Measurements from ENCODE around the gene ITGB1BP1. TPM values are rescaled to one million over a fixed set of nuclear protein-coding genes. Genes with fewer than 3 reads are reported as not detected.

Gene ITGB1BP1
- total RNA-seq, 4 donors from 2014 or later, result 65.9 to 97.3 (median 89.0) TPM

GRCh38 chr2:9374071-9374730, 49.1 kb downstream of the ITGB1BP1 start:
- peak overlapping the region in 1 of 4 donors; percentile 5 for H3K27ac ChIP-seq
- no peaks in the 10 kb centered on the region for H3K27me3 ChIP-seq
- no peak overlapping the region for H3K4me3 ChIP-seq
- WGBS, 2 donors, result 88% methylated on average over 18 of the region's 18 CpGs
- H3K9me3 ChIP-seq, result no peaks in the 10 kb centered on the region
- peaks cover 0 to 20% (median 6%) of the 10 kb centered on the region in 4 donors for H3K4me1 ChIP-seq
- no peak for DNase-seq (ENCODE audit: low spot score in 2 of 2)
- TF ChIP-seq CTCF (IDR thresholded peaks at IDR 0.05) (no peak), POLR2A (IDR thresholded peaks at IDR 0.05) (no peak), EP300 (IDR thresholded peaks at IDR 0.05) (no peak)
- peaks cover 0 to 78% (median 0%) of the 10 kb centered on the region in 3 donors for H3K36me3 ChIP-seq

GRCh38 chr2:9373476-9373875, 49.9 kb downstream of the ITGB1BP1 start:
- Histone ChIP-seq H3K4me1 (peaks cover 0 to 13% (median 2%) of the 10 kb centered on the region in 4 donors), H3K27me3 (no peaks in the 10 kb centered on the region), H3K27ac (no peak overlapping the region), H3K4me3 (no peak overlapping the region), H3K36me3 (peaks cover 0 to 78% (median 0%) of the 10 kb centered on the region in 3 donors), H3K9me3 (no peaks in the 10 kb centered on the region)
- DNase-seq (ENCODE audit: low spot score in 2 of 2), result no peak
- 83 to 86% methylated on average over 6 of the region's 6 CpGs for WGBS, 2 donors
- TF ChIP-seq EP300 (IDR thresholded peaks at IDR 0.05) (no peak), POLR2A (IDR thresholded peaks at IDR 0.05) (no peak), CTCF (IDR thresholded peaks at IDR 0.05) (no peak)

GRCh38 chr2:9373047-9373446, 50.3 kb downstream of the ITGB1BP1 start:
- no peak overlapping the region for H3K4me3 ChIP-seq
- no peak for TF ChIP-seq POLR2A (IDR thresholded peaks at IDR 0.05)
- TF ChIP-seq CTCF (IDR thresholded peaks at IDR 0.05), result no peak
- no peak for TF ChIP-seq EP300 (IDR thresholded peaks at IDR 0.05)

GRCh38 chr2:9370746-9371145, 52.6 kb downstream of the ITGB1BP1 start:
- Histone ChIP-seq H3K4me3 (no peak overlapping the region), H3K27ac (no peak overlapping the region), H3K36me3 (peaks cover 0 to 87% (median 0%) of the 10 kb centered on the region in 3 donors), H3K4me1 (no peaks in the 10 kb centered on the region), H3K27me3 (no peaks in the 10 kb centered on the region), H3K9me3 (no peaks in the 10 kb centered on the region)
- WGBS, 2 donors, result 89 to 90% methylated on average over 11 of the region's 11 CpGs
- TF ChIP-seq POLR2A (IDR thresholded peaks at IDR 0.05), result no peak
- no peak for TF ChIP-seq CTCF (IDR thresholded peaks at IDR 0.05)
- TF ChIP-seq EP300 (IDR thresholded peaks at IDR 0.05), result no peak
- no peak for DNase-seq (ENCODE audit: low spot score in 2 of 2)

More at GRCh38 chr2:9373047-9373446, 50.3 kb downstream of the ITGB1BP1 start:
- no peak overlapping the region for H3K27ac ChIP-seq
- no peaks in the 10 kb centered on the region for H3K27me3 ChIP-seq
- 87 to 92% methylated on average over 11 to 14 of the region's 17 CpGs for WGBS, 2 donors
- H3K9me3 ChIP-seq, result no peaks in the 10 kb centered on the region
- peaks cover 0 to 80% (median 0%) of the 10 kb centered on the region in 3 donors for H3K36me3 ChIP-seq
- peaks cover 0 to 8% (median under 1%) of the 10 kb centered on the region in 4 donors for H3K4me1 ChIP-seq
- no peak for DNase-seq (ENCODE audit: low spot score in 2 of 2)

- TF ChIP-seq POLR2A (IDR thresholded peaks at IDR 0.05) (no peak), EP300 (IDR thresholded peaks at IDR 0.05) (no peak), CTCF (IDR thresholded peaks at IDR 0.05) (no peak)
- no peak for DNase-seq (ENCODE audit: low spot score in 2 of 2)
- H3K9me3 ChIP-seq, result no peaks in the 10 kb centered on the region
- no peak overlapping the region for H3K27ac ChIP-seq
- H3K36me3 ChIP-seq, result peaks cover 0 to 90% (median 0%) of the 10 kb centered on the region in 3 donors
- 83 to 94% methylated on average over 6 of the region's 6 CpGs for WGBS, 2 donors
- H3K27me3 ChIP-seq, result no peaks in the 10 kb centered on the region
- H3K4me3 ChIP-seq, result no peak overlapping the region
- no peaks in the 10 kb centered on the region for H3K4me1 ChIP-seq
Observed at GRCh38 chr2:9366026-9366425, 57.3 kb downstream of the ITGB1BP1 start.

All from tibial nerve (tissue), 4 donors.